Brain microvascular endothelial cell (primary cell): ENCODE data around the gene MAU2.
"Not testable (repeated sequence)": the region's sequence is repeated elsewhere in the genome, so short reads cannot be mapped to it uniquely, and the experiment has no call there.

Source experiments
- DNase-seq: peaks from one replicate; pipeline ENCODE4 v3.0.0-alpha.2; 2020
- H3K27ac ChIP-seq: fragments of 250-450 bp; sonication (Bioruptor Pico); 2 replicates; pipeline ENCODE4 v1.5.1; 2020; ENCODE audit warnings: mild to moderate bottlenecking, moderate library complexity
- H3K27me3 ChIP-seq: fragments of 250-450 bp; sonication (Bioruptor Pico); replicated peaks from 2 replicates; pipeline ENCODE4 v1.5.1; 2020; ENCODE audit warnings: mild to moderate bottlenecking
- H3K36me3 ChIP-seq: fragments of 250-450 bp; sonication (Bioruptor Pico); replicated peaks from 2 replicates; pipeline ENCODE4 v1.5.1; 2020; ENCODE audit warnings: mild to moderate bottlenecking
- H3K4me3 ChIP-seq: 2 replicates; pipeline ENCODE4 v1.5.1; 2011; ENCODE audit warnings: low read depth, mild to moderate bottlenecking, control low read depth, low read length, moderate library complexity
- in situ Hi-C: cut with HindIII; loops from 2 replicates; pipeline ENCODE4 v1.10.0; 2017; ENCODE audit warnings: low sequenced_read_pairs, low pct_ligation_motif_present
- TF ChIP-seq, protein P1 (sequence below): IDR thresholded peaks from 2 replicates; pipeline ENCODE4 v1.5.1; 2011; ENCODE audit warnings: low read depth, mild to moderate bottlenecking, moderate library complexity, low read length, control low read depth, inconsistent platforms; ENCODE audit errors: missing control alignments

MAU2 gene

DNA sequence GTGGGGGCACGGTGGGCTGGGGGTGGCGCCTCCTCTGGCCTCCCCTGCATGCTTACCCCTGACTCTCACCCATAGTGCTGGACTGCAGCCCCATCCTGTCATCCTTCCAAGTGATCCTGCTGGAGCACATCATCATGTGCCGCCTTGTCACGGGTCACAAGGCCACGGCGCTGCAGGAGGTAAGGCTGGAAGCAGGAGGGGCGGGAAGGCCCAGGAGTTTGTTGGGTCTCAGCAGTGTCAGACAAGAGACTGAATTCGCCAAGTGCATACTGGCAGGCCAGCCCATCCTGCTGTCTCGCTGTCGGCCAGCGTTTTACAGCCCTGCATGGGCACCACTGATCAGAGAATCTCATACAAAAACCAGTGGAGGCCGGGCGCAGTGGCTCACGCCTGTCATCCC lies 23.1 kb downstream of the MAU2 start:
- DNase-seq: no peak
- no peaks in the 10 kb centered on the region for H3K27me3 ChIP-seq
- H3K36me3 ChIP-seq: peaks cover 77% of the 10 kb centered on the region
- no peak overlapping the region for H3K4me3 ChIP-seq
- no peak overlapping the region for H3K27ac ChIP-seq
- TF ChIP-seq, protein P1, sequence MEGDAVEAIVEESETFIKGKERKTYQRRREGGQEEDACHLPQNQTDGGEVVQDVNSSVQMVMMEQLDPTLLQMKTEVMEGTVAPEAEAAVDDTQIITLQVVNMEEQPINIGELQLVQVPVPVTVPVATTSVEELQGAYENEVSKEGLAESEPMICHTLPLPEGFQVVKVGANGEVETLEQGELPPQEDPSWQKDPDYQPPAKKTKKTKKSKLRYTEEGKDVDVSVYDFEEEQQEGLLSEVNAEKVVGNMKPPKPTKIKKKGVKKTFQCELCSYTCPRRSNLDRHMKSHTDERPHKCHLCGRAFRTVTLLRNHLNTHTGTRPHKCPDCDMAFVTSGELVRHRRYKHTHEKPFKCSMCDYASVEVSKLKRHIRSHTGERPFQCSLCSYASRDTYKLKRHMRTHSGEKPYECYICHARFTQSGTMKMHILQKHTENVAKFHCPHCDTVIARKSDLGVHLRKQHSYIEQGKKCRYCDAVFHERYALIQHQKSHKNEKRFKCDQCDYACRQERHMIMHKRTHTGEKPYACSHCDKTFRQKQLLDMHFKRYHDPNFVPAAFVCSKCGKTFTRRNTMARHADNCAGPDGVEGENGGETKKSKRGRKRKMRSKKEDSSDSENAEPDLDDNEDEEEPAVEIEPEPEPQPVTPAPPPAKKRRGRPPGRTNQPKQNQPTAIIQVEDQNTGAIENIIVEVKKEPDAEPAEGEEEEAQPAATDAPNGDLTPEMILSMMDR: no peak
- in situ Hi-C loops: no loop called here

DNA sequence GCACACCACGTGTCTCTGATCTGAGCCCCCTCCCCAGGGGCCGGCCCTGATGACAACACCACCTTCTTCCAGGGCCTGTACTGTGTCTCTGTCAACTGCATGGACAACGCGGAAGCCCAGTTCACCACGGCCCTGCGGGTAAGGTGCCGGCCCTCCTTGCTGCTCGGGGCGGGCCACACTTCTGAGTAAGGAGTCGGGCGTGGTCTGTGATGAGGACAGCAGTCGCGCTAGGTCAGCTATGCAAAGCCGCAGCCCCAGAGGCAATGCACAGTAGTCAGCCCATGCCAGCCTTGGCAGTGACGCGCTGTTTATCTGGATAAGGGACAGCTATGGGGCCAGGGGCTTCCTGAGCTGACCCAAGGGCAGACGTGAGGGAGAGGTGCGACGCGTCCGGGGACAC lies 24.6 kb downstream of the MAU2 start:
- Histone ChIP-seq H3K4me3 (no peak overlapping the region), H3K27me3 (no peaks in the 10 kb centered on the region), H3K36me3 (peaks cover 81% of the 10 kb centered on the region), H3K27ac (no peak overlapping the region)
- TF ChIP-seq, protein P1: no peak
- in situ Hi-C loops: no loop called here
- DNase-seq: no peak

DNA sequence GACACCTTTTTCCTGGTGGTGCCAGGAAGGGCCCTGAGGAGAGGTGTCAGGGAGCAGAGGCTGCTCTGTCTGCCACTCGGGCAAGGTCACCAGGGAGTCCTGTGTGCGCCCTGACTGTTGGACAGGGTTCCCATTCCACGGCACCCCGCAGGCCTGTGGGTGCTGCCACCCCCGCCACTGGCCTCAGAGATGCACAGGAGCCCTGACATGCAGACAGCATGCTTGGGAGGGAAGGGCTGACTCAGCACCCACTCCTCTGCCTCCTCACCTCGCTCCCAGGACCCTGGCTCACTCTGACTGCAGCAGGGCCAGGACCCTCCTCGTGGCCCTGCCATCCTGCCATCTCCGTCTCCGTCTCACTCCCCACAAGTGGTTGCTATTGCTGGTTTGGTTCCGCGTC lies 25.3 kb downstream of the MAU2 start:
- H3K27me3 ChIP-seq: no peaks in the 10 kb centered on the region
- no peak overlapping the region for H3K4me3 ChIP-seq
- no peak overlapping the region for H3K27ac ChIP-seq
- no peak for DNase-seq
- H3K36me3 ChIP-seq: peaks cover 76% of the 10 kb centered on the region
- TF ChIP-seq, protein P1: no peak
- in situ Hi-C loops: no loop called here

DNA sequence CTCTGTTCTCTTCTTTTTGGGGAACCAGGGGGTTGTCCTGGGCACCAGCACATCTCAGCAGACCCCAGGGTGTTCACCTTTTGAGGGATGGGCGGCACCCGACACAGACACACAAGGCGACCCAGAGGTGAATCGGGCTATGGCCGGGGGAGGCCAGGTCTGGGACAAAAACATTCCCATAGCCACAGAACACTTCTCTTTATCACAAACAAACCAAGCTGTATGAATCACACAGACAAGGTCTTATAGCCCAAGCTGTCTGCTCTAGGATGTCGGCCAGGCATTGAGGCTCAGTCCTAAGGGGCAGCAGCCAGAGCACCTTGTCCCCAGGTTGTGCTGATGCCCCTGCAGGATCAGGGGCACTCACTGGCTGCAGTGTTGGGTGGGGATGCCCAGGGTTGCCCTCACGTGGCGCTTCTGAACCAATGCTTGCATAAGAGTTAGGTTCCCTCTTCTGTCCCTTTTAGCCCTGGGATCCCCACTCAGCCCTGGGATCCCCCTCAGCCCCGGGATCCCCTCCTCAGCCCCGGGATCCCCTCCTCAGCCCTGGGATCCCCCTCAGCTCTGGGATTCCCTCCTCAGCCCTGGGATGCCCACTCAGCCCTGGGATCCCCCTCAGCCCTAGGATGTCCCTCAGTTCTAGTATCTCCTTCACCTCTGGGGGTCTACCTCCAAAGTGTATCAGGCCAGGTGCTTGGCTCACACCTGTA lies 26.9 kb downstream of the MAU2 start:
- Histone ChIP-seq H3K36me3 (peaks cover 77% of the 10 kb centered on the region), H3K27ac (no peak overlapping the region), H3K27me3 (no peaks in the 10 kb centered on the region), H3K4me3 (no peak overlapping the region)
- TF ChIP-seq, protein P1: no peak
- no peak for DNase-seq
- in situ Hi-C loops: no loop called here

- no peak for DNase-seq
- Histone ChIP-seq H3K4me3 (no peak overlapping the region), H3K27me3 (no peaks in the 10 kb centered on the region), H3K27ac (no peak overlapping the region), H3K36me3 (peaks cover 77% of the 10 kb centered on the region)
- TF ChIP-seq, protein P1: no peak
- in situ Hi-C loops: no loop called here
Observed at GRCh38 chr19:19348266-19348665, 27.6 kb downstream of the MAU2 start.

DNA sequence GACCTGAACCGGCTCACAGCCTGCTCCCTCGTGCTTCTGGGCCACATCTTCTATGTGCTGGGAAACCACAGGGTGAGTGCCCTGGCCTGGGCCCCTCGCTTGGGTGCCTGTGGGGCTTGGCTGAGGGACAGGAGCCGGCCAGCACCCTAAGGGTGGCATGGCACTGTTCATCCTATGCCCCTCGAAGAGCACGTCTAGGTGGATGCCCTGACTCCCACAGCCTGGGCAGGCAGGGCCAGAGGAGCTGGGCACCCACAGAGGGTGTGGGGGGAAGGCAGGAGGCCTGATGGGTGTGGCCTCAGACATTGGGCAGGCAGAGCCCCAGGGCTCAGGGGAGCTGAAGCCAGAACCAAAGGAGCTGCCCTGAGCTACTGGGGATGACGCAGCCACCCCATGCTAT lies 28.7 kb downstream of the MAU2 start:
- H3K27me3 ChIP-seq: no peaks in the 10 kb centered on the region
- peaks cover 78% of the 10 kb centered on the region for H3K36me3 ChIP-seq
- in situ Hi-C loops: no loop called here
- no peak overlapping the region for H3K4me3 ChIP-seq
- no peak overlapping the region for H3K27ac ChIP-seq
- DNase-seq: no peak
- TF ChIP-seq, protein P1: no peak

GRCh38 chr19:19350756-19351155 lies 30.1 kb downstream of the MAU2 start:
- H3K27me3 ChIP-seq, in situ Hi-C loops, H3K4me3 ChIP-seq, DNase-seq, H3K27ac ChIP-seq: not testable (repeated sequence)
- peaks cover 71% of the 10 kb centered on the region for H3K36me3 ChIP-seq
